Stimulated activated CD4-positive, alpha-beta T cell treated with anti-CD3 and anti-CD28 coated beads, TNF-alpha, amount 100 ng/mL, for 1 hour (primary cell): ENCODE data around the gene PHC1.
A peak's percentile ranks its signal among the peaks of the same experiment; 100 is the strongest.
"Not testable (repeated sequence)": the region's sequence is repeated elsewhere in the genome, so short reads cannot be mapped to it uniquely, and the experiment has no call there.

Experiments used
- DNase-seq, 3 donors: peaks; one replicate each; pipeline ENCODE4 v3.0.0-alpha.2; 2020; ENCODE audit warnings: low read depth in 3 of 3, low spot score in 1 of 3

Gene PHC1

GRCh38 chr12:8914033-8914715 is at the start of gene PHC1:
Gene PHC1, plus strand, starts transcription at chr12:8914509. Its CDS starts 3,169 bp downstream, at chr12:8917678.
- DNase-seq, result peak; percentile 49 to 61 (median 59)

GRCh38 chr12:8866429-8866828 is 47.9 kb upstream of the PHC1 start:
- no peak for DNase-seq

DNA sequence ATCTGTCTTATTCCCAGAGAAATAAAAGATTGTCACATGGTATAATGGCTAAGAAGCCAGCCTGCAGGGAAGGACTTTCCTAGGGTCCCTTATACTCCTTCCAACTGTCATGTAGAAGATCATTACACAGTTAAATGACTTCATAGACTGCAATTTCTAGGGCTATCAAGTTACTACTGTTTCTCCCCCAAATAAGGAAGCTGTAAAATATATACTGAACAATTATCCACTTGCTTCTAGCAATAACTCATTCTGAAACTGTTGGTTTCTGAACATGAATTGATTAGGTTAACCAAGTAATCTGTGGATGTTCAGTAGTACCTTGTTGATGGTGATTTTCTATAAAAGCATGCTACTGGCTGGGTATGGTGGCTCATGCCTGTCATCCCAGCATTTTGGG is 47.3 kb upstream of the PHC1 start:
- no peak for DNase-seq

DNA sequence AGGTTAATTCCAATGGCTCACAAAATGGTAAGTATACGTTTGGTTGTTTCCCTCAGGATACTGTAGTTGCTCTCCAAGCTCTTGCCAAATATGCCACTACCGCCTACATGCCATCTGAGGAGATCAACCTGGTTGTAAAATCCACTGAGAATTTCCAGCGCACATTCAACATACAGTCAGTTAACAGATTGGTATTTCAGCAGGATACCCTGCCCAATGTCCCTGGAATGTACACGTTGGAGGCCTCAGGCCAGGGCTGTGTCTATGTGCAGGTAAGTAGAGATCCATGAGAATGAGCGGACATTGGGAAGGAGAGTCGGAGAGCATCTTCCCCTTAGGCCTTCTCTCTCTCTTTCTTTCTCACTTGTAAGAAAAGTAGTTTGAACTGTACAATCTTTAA is 46.5 kb upstream of the PHC1 start:
- DNase-seq, result no peak

DNA sequence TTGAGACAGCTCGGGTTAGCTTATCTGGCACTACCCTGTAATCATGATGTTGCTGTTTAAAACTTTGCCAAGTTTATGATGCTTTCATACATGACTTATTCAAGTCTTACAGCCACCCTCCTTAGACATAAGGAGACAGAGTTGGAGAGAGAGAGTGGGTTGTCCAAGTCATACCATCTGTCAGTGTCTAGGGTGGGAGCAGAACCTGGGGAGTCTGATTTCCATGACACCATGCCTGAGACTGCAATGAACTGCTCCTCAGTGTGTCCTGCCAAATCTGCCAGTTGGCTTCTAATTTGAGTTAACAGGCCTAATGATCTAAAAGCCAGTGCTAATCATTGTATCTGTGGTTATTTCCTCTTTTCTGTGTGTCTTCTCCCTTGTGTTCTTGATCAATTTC is 43.7 kb upstream of the PHC1 start:
- DNase-seq, result no peak

- DNase-seq, result no peak
Measured at GRCh38 chr12:8871068-8871467, 43.2 kb upstream of the PHC1 start.

GRCh38 chr12:8876887-8877286 is 37.4 kb upstream of the PHC1 start:
- DNase-seq, result no peak

GRCh38 chr12:8886502-8887284 is 27.6 kb upstream of the PHC1 start:
- no peak for DNase-seq

- DNase-seq, result no peak
Measured at GRCh38 chr12:8887285-8887715, 27.0 kb upstream of the PHC1 start.

DNA sequence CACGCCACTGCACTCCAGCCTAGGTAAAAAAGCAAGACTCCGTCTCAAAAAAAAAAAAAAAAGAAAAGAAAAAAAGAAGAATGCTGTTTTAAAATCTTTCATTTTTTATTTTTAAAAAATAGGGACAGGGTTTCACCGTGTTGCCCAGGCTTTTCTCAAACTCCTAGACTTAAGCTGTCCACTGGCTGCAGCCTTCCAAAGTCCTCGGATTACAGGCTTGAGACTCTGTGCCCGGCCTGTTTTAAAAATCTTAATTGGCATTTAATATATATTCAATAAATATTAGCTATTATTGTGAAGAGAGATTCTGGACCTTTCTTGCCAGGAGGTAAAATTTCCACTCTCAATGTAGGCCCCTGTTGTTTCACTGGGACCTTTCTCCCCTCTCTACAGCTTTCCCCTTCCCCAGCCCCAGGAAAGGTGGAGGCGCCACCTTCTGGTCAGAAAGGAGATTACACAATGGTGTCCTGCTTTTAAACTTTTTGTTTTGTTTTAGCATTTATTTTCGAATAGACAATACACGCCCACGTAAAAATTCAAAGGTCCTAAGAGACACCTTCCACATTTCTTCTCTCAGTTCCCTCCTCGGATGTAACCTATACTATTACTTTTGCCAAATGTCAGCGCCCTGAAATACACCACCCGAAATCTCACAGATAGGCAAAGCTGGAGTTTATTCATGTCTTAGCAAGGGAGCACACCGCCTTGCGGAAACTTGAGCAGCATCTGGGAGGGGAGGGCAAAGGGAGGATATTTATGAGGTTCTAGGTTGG is 23.8 kb upstream of the PHC1 start:
- DNase-seq, result peak; percentile 11 to 35 (median 13)

DNA sequence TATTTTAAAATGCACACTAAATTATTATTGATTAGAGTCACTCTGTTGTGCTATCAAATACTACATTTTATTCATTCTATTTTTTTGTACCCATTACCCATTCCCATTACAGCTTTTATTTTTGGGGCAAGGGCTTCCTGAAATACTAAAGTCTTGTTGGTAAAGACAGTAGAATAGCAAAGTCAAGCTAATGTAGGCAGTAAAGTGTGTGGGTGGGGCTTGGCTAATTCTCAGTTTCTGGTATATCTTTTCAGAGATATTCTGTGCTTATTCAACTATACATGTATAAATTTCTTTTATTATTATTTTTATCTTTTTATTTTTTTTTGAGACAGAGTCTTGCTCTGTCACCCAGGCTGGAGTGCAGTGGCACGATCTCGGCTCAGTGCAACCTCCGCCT is 22.3 kb upstream of the PHC1 start:
- DNase-seq, result no peak

GRCh38 chr12:8894378-8894777 is 19.9 kb upstream of the PHC1 start:
- DNase-seq, result no peak

DNA sequence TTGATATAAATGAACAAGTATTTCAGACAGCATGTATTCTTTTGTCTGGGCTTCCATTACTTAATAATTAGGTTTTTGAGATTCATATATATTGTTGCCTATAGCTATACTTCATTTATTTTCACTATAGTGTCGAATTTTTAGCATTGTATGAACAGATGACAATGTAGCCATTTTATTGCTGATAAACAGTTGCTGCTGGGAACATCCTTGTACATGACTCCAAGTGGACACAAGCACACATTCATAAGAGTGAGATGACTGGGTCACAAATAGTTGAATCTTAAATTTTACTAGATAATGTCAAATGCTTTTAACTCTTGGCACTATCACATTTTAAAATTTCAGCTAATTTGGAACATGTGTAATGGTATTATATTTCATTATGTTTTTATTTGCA is 19.3 kb upstream of the PHC1 start:
- no peak for DNase-seq

DNA sequence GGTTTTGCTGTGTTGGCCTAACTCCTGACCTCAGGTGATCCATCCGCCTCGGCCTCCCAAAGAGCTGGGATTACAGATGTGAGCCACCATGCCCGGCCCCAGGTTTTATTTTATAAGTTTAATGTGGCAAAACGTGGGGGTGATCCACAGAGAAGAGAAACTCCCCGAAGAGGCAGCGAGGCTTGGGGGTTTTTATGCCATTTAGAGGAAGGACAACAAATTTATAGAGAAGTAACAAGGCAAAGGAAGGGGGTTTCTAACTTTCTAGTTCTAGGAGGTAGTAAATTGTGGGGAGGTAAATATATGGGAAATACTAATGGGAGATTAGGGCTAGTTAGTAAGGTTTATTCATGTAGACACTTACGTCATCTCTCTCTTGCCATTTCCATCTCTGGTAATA is 17.2 kb upstream of the PHC1 start:
- no peak for DNase-seq

GRCh38 chr12:8899830-8900229 is 14.5 kb upstream of the PHC1 start:
- no peak for DNase-seq

GRCh38 chr12:8902703-8903102 is 11.6 kb upstream of the PHC1 start:
- not testable (repeated sequence) for DNase-seq

DNA sequence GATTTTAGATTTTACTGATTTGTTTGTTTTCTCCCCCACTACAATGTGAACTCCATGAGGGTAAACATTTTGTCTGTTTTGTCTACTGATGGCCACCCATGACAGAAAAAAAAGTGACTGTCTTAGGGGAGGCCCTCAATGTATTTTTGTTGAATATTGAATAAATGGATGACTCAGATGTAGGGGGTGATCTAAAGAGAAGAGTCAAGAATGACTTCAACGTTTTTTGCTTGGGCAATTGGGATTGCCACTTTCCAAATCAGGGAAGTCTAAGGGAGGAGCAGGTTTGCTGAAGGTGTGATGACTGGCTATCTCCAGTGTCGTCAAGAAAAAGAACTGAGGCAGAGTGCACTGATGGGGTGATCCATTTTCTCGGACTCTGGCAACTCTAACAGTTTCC is 10.7 kb upstream of the PHC1 start:
- no peak for DNase-seq

- DNase-seq, result no peak
Measured at GRCh38 chr12:8904665-8905064, 9.6 kb upstream of the PHC1 start.

GRCh38 chr12:8905546-8905945 is 8.8 kb upstream of the PHC1 start:
- DNase-seq, result no peak

DNA sequence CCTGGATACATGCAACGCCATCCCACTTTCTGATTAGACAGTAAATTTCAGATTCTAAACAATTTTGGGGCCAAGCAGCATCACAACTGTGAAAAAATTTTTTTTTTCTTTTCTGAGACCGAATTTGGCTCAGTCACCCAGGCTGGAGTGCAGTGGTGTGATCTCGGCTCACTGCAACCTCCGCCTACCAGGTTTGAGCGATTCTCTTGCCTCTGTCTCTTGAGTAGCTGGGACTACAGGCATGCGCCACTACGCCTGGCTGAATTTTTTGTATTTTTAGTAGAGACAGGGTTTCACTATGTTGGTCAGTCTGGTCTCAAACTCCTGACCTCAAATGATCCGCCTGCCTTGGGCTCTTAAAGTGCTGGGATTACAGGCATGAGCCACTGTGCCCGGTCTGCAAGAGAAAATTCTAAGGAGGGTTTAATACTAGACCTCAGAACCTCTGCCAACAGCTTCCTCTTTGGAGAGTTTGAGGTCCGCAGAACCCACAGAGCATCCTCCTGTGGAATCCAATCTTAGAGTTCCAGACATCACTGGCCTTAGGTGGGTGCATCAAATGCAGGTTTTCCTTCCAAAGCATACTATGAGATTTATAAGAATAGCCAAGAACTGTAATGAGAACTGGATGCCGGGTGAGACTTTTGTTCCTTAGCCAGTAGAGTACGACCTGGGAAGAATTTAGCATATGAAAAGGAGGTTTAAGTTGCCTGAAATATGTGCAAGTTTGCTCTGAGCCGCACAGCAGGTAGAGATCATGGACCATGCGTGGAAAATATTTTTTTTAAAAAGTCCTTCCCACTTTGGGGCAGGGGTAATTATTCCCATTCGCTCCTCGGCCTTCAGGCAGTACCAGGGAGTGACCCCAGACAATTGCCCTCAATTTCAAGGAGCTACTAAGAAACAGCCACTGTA is 7.8 kb upstream of the PHC1 start:
- DNase-seq, result no peak

- DNase-seq, result no peak
Measured at GRCh38 chr12:8907513-8907912, 6.8 kb upstream of the PHC1 start.
